ENCODE data around the gene SNTG2. TPM values are rescaled to one million over a fixed set of nuclear protein-coding genes. Genes with fewer than 3 reads are reported as not detected.

Gene SNTG2
- total RNA-seq, 4 donors from 2014 or later, result 4.2 to 14.2 (median 9.2) TPM

DNA sequence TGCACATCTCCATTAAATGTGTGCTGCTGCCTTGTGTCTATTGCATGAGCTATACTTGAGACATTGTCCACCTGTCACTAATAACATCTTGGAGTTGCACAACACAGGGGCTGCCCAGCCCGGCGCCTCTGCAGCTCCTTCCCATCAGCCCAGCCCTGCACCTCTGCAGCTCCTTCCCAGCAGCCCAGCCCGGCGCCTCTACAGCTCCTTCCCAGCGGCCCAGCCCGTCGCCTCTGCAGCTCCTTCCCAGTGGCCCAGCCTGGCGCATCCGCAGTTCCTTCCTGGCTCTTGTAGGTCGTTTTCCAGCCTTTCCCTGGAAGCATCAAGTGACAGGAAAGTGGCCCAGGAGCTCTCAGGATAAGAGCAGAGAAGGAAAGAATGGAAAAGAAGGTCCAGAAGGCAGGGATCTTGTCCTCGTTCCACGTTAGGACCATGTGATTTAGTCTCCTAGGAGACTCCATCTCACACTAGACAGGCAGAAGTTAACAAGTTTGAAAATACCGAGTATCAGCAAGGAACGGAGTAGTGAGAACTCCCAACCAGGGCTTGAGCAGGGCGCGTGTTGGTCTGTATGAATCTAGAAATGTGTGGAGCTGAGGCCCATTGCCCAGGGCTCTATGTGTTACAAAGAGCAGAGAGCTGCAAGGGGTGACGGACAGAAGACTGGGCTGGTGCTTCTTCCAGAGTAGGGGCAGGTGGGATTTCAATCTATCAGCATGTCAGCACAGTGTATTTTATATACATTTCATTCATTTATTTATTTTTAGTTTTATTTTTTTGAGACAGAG lies 346.9 kb downstream of the SNTG2 start:
- H3K36me3 ChIP-seq, result no peaks in the 10 kb centered on the region
- H3K27me3 ChIP-seq, result no peaks in the 10 kb centered on the region
- H3K27ac ChIP-seq, result no peak overlapping the region
- 85 to 89% methylated on average over 17 of the region's 17 CpGs for WGBS, 2 donors
- H3K4me3 ChIP-seq (replicated peaks in 1 of 3), result no peak overlapping the region
- TF ChIP-seq POLR2A (IDR thresholded peaks at IDR 0.05), result no peak
- TF ChIP-seq, protein P1, sequence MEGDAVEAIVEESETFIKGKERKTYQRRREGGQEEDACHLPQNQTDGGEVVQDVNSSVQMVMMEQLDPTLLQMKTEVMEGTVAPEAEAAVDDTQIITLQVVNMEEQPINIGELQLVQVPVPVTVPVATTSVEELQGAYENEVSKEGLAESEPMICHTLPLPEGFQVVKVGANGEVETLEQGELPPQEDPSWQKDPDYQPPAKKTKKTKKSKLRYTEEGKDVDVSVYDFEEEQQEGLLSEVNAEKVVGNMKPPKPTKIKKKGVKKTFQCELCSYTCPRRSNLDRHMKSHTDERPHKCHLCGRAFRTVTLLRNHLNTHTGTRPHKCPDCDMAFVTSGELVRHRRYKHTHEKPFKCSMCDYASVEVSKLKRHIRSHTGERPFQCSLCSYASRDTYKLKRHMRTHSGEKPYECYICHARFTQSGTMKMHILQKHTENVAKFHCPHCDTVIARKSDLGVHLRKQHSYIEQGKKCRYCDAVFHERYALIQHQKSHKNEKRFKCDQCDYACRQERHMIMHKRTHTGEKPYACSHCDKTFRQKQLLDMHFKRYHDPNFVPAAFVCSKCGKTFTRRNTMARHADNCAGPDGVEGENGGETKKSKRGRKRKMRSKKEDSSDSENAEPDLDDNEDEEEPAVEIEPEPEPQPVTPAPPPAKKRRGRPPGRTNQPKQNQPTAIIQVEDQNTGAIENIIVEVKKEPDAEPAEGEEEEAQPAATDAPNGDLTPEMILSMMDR (IDR thresholded peaks at IDR 0.05), result no peak
- H3K4me1 ChIP-seq, result no peaks in the 10 kb centered on the region
- intact Hi-C loops (cut with DNase I), result no loop called here
- DNase-seq, result no peak
- H3K9me3 ChIP-seq, result no peaks in the 10 kb centered on the region

- H3K4me3 ChIP-seq (replicated peaks in 1 of 3), result no peak overlapping the region
- H3K4me1 ChIP-seq, result no peaks in the 10 kb centered on the region
- no peaks in the 10 kb centered on the region for H3K9me3 ChIP-seq
- no peaks in the 10 kb centered on the region for H3K27me3 ChIP-seq
- TF ChIP-seq, protein P1 (IDR thresholded peaks at IDR 0.05), result no peak
- no peak for TF ChIP-seq POLR2A (IDR thresholded peaks at IDR 0.05)
- no peak for DNase-seq
- no peak overlapping the region for H3K27ac ChIP-seq
- intact Hi-C loops (cut with DNase I), result no loop called here
- no peaks in the 10 kb centered on the region for H3K36me3 ChIP-seq
- 83 to 84% methylated on average over 6 of the region's 6 CpGs for WGBS, 2 donors
Measured at GRCh38 chr2:1299043-1299442, 348.4 kb downstream of the SNTG2 start.

GRCh38 chr2:1300284-1300683 lies 349.6 kb downstream of the SNTG2 start:
- WGBS, 2 donors, result 85 to 87% methylated on average over 9 of the region's 9 CpGs

DNA sequence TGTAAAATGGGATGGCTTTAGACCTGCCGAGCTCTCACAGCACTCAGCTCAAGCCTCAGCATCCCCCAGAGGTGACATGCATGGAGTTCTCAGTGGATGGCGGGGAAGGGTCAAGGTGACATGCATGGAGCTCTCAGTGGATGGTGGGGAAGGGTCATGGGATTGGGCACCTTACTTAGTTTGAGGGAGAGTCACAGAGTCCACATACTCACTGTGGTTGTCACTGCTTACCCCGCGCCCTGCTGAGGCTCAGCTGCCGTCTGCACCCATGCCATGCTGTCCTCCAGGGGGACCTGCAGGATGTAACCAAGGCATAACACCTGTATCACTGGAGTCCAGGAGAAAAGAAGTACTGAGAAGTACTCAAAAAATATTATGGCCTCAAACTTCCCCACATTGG lies 350.4 kb downstream of the SNTG2 start:
- Histone ChIP-seq H3K9me3 (no peaks in the 10 kb centered on the region), H3K36me3 (no peaks in the 10 kb centered on the region), H3K27me3 (no peaks in the 10 kb centered on the region), H3K4me1 (no peaks in the 10 kb centered on the region), H3K27ac (no peak overlapping the region), H3K4me3 (replicated peaks in 1 of 3) (no peak overlapping the region)
- no peak for DNase-seq
- intact Hi-C loops (cut with DNase I), result no loop called here
- TF ChIP-seq, protein P1 (IDR thresholded peaks at IDR 0.05), result no peak
- no peak for TF ChIP-seq POLR2A (IDR thresholded peaks at IDR 0.05)
- 92 to 98% methylated on average over 5 of the region's 5 CpGs for whole genome bisulfite sequencing, 2 donors

More at GRCh38 chr2:1300284-1300683, 349.6 kb downstream of the SNTG2 start:
- Histone ChIP-seq H3K4me1 (no peaks in the 10 kb centered on the region), H3K36me3 (no peaks in the 10 kb centered on the region), H3K4me3 (replicated peaks in 1 of 3) (no peak overlapping the region), H3K27ac (no peak overlapping the region), H3K9me3 (no peaks in the 10 kb centered on the region), H3K27me3 (no peaks in the 10 kb centered on the region)
- TF ChIP-seq, protein P1 (IDR thresholded peaks at IDR 0.05), result no peak
- TF ChIP-seq POLR2A (IDR thresholded peaks at IDR 0.05), result no peak
- intact Hi-C loops (cut with DNase I), result no loop called here
- DNase-seq, result no peak

DNA sequence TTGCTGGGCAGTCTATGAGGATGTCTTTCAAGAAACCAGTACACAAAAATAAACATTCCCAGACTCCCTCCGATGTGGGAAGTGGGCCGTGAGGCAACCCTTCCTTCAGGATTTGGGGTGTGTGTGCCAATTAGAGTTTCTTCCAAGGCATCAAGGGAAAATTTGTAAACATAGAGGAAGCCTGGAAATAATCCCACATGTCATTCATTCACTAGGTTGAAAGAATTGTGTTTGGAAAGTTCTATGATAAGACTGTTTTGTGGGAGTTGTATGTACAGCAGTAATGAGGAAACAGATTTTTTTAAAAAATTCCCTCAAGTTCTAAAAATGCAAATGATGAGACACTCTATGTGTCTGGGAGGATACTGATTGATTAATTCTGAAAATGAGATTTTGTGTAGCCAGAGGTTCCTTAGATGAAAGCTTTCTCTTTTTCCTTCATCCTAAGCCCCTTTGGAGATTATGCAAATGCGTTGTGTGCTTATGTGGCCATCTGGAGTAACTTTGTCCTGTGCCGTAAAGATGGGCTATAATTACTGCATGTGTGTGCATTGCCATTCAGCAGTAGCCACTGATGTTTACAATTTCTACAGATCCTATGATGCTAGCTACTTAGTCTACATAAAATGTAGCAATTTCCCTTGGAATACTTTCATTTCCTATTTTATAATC lies 354.8 kb downstream of the SNTG2 start:
- no peaks in the 10 kb centered on the region for H3K4me1 ChIP-seq
- no peaks in the 10 kb centered on the region for H3K27me3 ChIP-seq
- H3K27ac ChIP-seq, result no peak overlapping the region
- no peaks in the 10 kb centered on the region for H3K36me3 ChIP-seq
- intact Hi-C loops (cut with DNase I), result no loop called here
- TF ChIP-seq POLR2A (IDR thresholded peaks at IDR 0.05), result no peak
- TF ChIP-seq, protein P1 (IDR thresholded peaks at IDR 0.05), result no peak
- 76 to 83% methylated on average over 4 of the region's 4 CpGs for WGBS, 2 donors
- H3K9me3 ChIP-seq, result no peaks in the 10 kb centered on the region
- H3K4me3 ChIP-seq (replicated peaks in 1 of 3), result no peak overlapping the region
- DNase-seq, result no peak
